Esophagus squamous epithelium (tissue), 5 donors: ENCODE results near the gene HSPB2. TPM values are rescaled to one million over a fixed set of nuclear protein-coding genes. Genes with fewer than 3 reads are reported as not detected.

Source experiments
- DNase-seq: peaks from one replicate; lab custom pipeline; 2025; lab: John Stamatoyannopoulos, UW
- H3K27ac ChIP-seq, 4 donors: fragments of 200-600 bp; sonication (generic); one replicate each; pipeline ENCODE4 v1.5.1; 2016 to 2019; ENCODE audit warnings: mild to moderate bottlenecking in 1 of 4
- H3K27me3 ChIP-seq, 4 donors: fragments of 200-600 bp; sonication (generic); 1 replicate in 3 of 4; 2 replicates in 1 of 4; pipeline versions ENCODE4 v1.5.1 to v1.6.0; 2017 to 2021; ENCODE audit warnings: antibody characterized with exemption in 1 of 4
- H3K36me3 ChIP-seq, 3 donors: fragments of 200-600 bp; sonication (generic); one replicate each; pipeline ENCODE4 v1.5.1; 2016 to 2019
- H3K4me1 ChIP-seq, 3 donors: fragments of 200-600 bp; sonication (generic); one replicate each; pipeline ENCODE4 v1.5.1; 2017 to 2019
- H3K4me3 ChIP-seq, 4 donors: fragments of 200-600 bp; sonication (generic); 1 replicate in 3 of 4; 2 replicates in 1 of 4; pipeline ENCODE4 v1.5.1; 2016 to 2019; ENCODE audit warnings: mild to moderate bottlenecking in 2 of 4, moderate library complexity in 1 of 4
- H3K9me3 ChIP-seq, 3 donors: fragments of 200-600 bp; sonication (generic); one replicate each; pipeline ENCODE4 v1.5.1; 2016 to 2019
- CTCF ChIP-seq, 6 experiments: fragments of 450-650 bp in 4 of 6; fragments of 200-600 bp in 2 of 6; sonication (generic) in 2 of 6; IDR thresholded peaks; one replicate each; pipeline ENCODE4 v1.5.1; 2016 to 2019; ENCODE audit warnings: antibody characterized with exemption in 6 of 6, mild to moderate bottlenecking in 4 of 6, moderate library complexity in 4 of 6
- POLR2A ChIP-seq, 4 donors: fragments of 450-650 bp; IDR thresholded peaks; one replicate each; pipeline ENCODE4 v1.6.1; 2017; ENCODE audit warnings: antibody characterized with exemption in 4 of 4, mild to moderate bottlenecking in 4 of 4, moderate library complexity in 3 of 4
- WGBS, 2 donors: methylation state at CpG; one replicate each; pipeline ENCODE4 v1.1.5; 2018; 5-methylcytosine and 5-hydroxymethylcytosine counted together
- intact Hi-C: fragments of 100-400 bp; cut with DNase I; formaldehyde crosslinking; loops from one replicate; pipeline ENCODE4 v1.15.0; 2022
- total RNA-seq, 4 donors: library from RNA; depleted of rRNA; stranded (reverse); fragments of >200 nt; gene quantifications; one replicate each; pipeline ENCODE4 v1.1.0, GENCODE V29; 2016
- donor health status: DM: yes; HTN: yes; CAD: no.

The HSPB2 gene
- total RNA-seq, 4 donors from 2014 or later = 0.19 TPM; not detected in 3

GRCh38 chr11:111913031-111913861 is 712 bp downstream of the HSPB2 start:
- H3K9me3 ChIP-seq = no peaks in the 10 kb centered on the region
- H3K4me3 ChIP-seq = peak overlapping the region; percentile 27 to 68 (median 50)
- H3K4me1 ChIP-seq = peaks cover 11 to 62% (median 24%) of the 10 kb centered on the region in 3 donors
- intact Hi-C loops = no loop called here
- DNase-seq = no peak
- 43 to 45% methylated on average over 11 to 17 of the region's 24 CpGs for WGBS, 2 donors
- peaks cover 0 to 16% (median 0%) of the 10 kb centered on the region in 4 donors for H3K27me3 ChIP-seq
- H3K27ac ChIP-seq = peak overlapping the region; percentile 80 to 96 (median 94)
- H3K36me3 ChIP-seq = peaks cover 0 to 6% (median 0%) of the 10 kb centered on the region in 3 donors
- no peak for TF ChIP-seq CTCF (IDR thresholded peaks at IDR 0.05)
- TF ChIP-seq POLR2A (IDR thresholded peaks at IDR 0.05) = no peak

GRCh38 chr11:111913997-111914396 is 1.5 kb downstream of the HSPB2 start:
- Histone ChIP-seq H3K4me3 (peak overlapping the region; percentile 27 to 68 (median 50)), H3K27me3 (peaks cover 0 to 16% (median 0%) of the 10 kb centered on the region in 4 donors), H3K36me3 (no peaks in the 10 kb centered on the region), H3K4me1 (peaks cover 12 to 70% (median 25%) of the 10 kb centered on the region in 3 donors), H3K9me3 (no peaks in the 10 kb centered on the region), H3K27ac (peak overlapping the region; percentile 80 to 96 (median 94))
- intact Hi-C loops = no loop called here
- no peak for DNase-seq
- WGBS, 2 donors = 27 to 48% methylated on average over 4 of the region's 4 CpGs
- TF ChIP-seq CTCF (IDR thresholded peaks at IDR 0.05) (no peak), POLR2A (IDR thresholded peaks at IDR 0.05) (peak in 2 of 4 donors; percentile 25 to 26)

GRCh38 chr11:111916768-111917167 is 4.2 kb downstream of the HSPB2 start:
- peaks cover 10 to 49% (median 21%) of the 10 kb centered on the region in 3 donors for H3K4me1 ChIP-seq
- intact Hi-C loops = no loop called here
- 100% methylated on average over 1 of the region's 1 CpG; no CpG with 5 or more reads in 1 of the 2 donors for WGBS, 2 donors
- peaks cover 0 to 16% (median 0%) of the 10 kb centered on the region in 4 donors for H3K27me3 ChIP-seq
- H3K4me3 ChIP-seq = no peak overlapping the region
- no peaks in the 10 kb centered on the region for H3K9me3 ChIP-seq
- no peak for DNase-seq
- H3K27ac ChIP-seq = no peak overlapping the region
- TF ChIP-seq POLR2A (IDR thresholded peaks at IDR 0.05) = no peak
- no peak for TF ChIP-seq CTCF (IDR thresholded peaks at IDR 0.05)
- H3K36me3 ChIP-seq = no peaks in the 10 kb centered on the region

GRCh38 chr11:111917312-111917711 is 4.8 kb downstream of the HSPB2 start:
- Histone ChIP-seq H3K9me3 (no peaks in the 10 kb centered on the region), H3K4me3 (no peak overlapping the region), H3K4me1 (peaks cover 9 to 46% (median 16%) of the 10 kb centered on the region in 3 donors), H3K27ac (peak overlapping the region in 1 of 4 donors; percentile 85), H3K36me3 (no peaks in the 10 kb centered on the region), H3K27me3 (peaks cover 0 to 12% (median 0%) of the 10 kb centered on the region in 4 donors)
- DNase-seq = no peak
- intact Hi-C loops = no loop called here
- WGBS, 2 donors = 70 to 77% methylated on average over 2 of the region's 2 CpGs
- TF ChIP-seq CTCF (IDR thresholded peaks at IDR 0.05) = no peak
- no peak for TF ChIP-seq POLR2A (IDR thresholded peaks at IDR 0.05)

- no peaks in the 10 kb centered on the region for H3K36me3 ChIP-seq
- no peak for DNase-seq
- 91 to 96% methylated on average over 3 of the region's 3 CpGs for WGBS, 2 donors
- H3K4me1 ChIP-seq = peaks cover 10 to 46% (median 12%) of the 10 kb centered on the region in 3 donors
- H3K27me3 ChIP-seq = peaks cover 0 to 7% (median 0%) of the 10 kb centered on the region in 4 donors
- H3K9me3 ChIP-seq = no peaks in the 10 kb centered on the region
- H3K4me3 ChIP-seq = no peak overlapping the region
- no peak for TF ChIP-seq POLR2A (IDR thresholded peaks at IDR 0.05)
- no peak for TF ChIP-seq CTCF (IDR thresholded peaks at IDR 0.05)
- H3K27ac ChIP-seq = peak overlapping the region in 2 of 4 donors; percentile 84 to 85
- intact Hi-C loops = no loop called here
Measured at GRCh38 chr11:111917788-111918187, 5.3 kb downstream of the HSPB2 start.
